OCI-LY1 (cell line): ENCODE results near the gene GRAP2.
"Not testable (repeated sequence)": the region's sequence is repeated elsewhere in the genome, so short reads cannot be mapped to it uniquely, and the experiment has no call there.

ENCODE experiments used
- H2AFZ ChIP-seq: fragments of 200-600 bp; sonication (generic), shearing (Covaris generic); 2 replicates; pipeline ENCODE4 v1.6.0; 2014; ENCODE audit warnings: antibody characterized with exemption, mild to moderate bottlenecking, low read length
- H3F3A ChIP-seq: fragments of 200-600 bp; sonication (generic), shearing (Covaris generic); 2 replicates; pipeline ENCODE4 v1.6.0; 2014; ENCODE audit warnings: mild to moderate bottlenecking, antibody characterized with exemption, low read length, moderate library complexity; ENCODE audit not compliant: insufficient read depth
- H3K27ac ChIP-seq: fragments of 200-600 bp; sonication (generic); 2 replicates; pipeline ENCODE4 v1.5.1; 2014; ENCODE audit warnings: low read length, mixed run types, mild to moderate bottlenecking, low read depth; ENCODE audit not compliant: poor library complexity, severe bottlenecking
- H3K27me3 ChIP-seq: fragments of 200-600 bp; sonication (generic); 2 replicates; pipeline ENCODE4 v1.6.0; 2014; ENCODE audit warnings: antibody characterized with exemption, mild to moderate bottlenecking, low read length, moderate library complexity; ENCODE audit not compliant: insufficient read depth
- H3K36me3 ChIP-seq: fragments of 200-600 bp; sonication (generic); 2 replicates; pipeline ENCODE4 v1.6.1; 2014; ENCODE audit warnings: mild to moderate bottlenecking, antibody characterized with exemption, low read length, moderate library complexity, mixed read lengths; ENCODE audit not compliant: insufficient read depth
- H3K4me1 ChIP-seq: fragments of 200-600 bp; sonication (generic); 2 replicates; pipeline ENCODE4 v1.5.1; 2014; ENCODE audit warnings: mild to moderate bottlenecking, low read length, moderate library complexity; ENCODE audit not compliant: insufficient read depth, severe bottlenecking
- H3K4me2 ChIP-seq: fragments of 200-600 bp; sonication (generic), shearing (Covaris generic); 2 replicates; pipeline ENCODE4 v1.6.1; 2014; ENCODE audit warnings: low read length
- H3K4me3 ChIP-seq: fragments of 200-600 bp; sonication (generic); 2 replicates; pipeline ENCODE4 v1.5.1; 2014; ENCODE audit warnings: low read length, low read depth, mild to moderate bottlenecking, mixed read lengths; ENCODE audit not compliant: poor library complexity, severe bottlenecking
- H3K79me2 ChIP-seq: fragments of 200-600 bp; shearing (Covaris generic); 2 replicates; pipeline ENCODE4 v1.6.1; 2016; ENCODE audit warnings: mixed run types, low read length, mixed read lengths; ENCODE audit not compliant: insufficient read depth
- H3K9ac ChIP-seq: fragments of 200-600 bp; sonication (generic), shearing (Covaris generic); 2 replicates; pipeline ENCODE4 v1.6.1; 2014; ENCODE audit warnings: mild to moderate bottlenecking, low read length, mixed read lengths
- H3K9me2 ChIP-seq: fragments of 200-600 bp; sonication (generic), shearing (Covaris generic); 2 replicates; pipeline ENCODE4 v1.6.1; 2014; ENCODE audit warnings: low read depth, mild to moderate bottlenecking, low read length, mixed read lengths
- H3K9me3 ChIP-seq: fragments of 200-600 bp; shearing (Covaris generic); 2 replicates; pipeline ENCODE4 v1.6.1; 2014; ENCODE audit warnings: low read length, mixed read lengths
- H4K20me1 ChIP-seq: fragments of 200-600 bp; sonication (generic), shearing (Covaris generic); 2 replicates; pipeline ENCODE4 v1.6.0; 2016; ENCODE audit warnings: mild to moderate bottlenecking, low read length; ENCODE audit not compliant: insufficient read depth
- CTCF ChIP-seq: fragments of 200-600 bp; sonication (generic), shearing (Covaris generic); IDR thresholded peaks from 2 replicates; pipeline ENCODE4 v1.5.1; 2017; ENCODE audit warnings: mild to moderate bottlenecking, antibody characterized with exemption, low read length, moderate library complexity, mixed read lengths
- EZH2 ChIP-seq: fragments of 200-600 bp; sonication (generic), shearing (Covaris generic); IDR thresholded peaks from 2 replicates; pipeline ENCODE4 v1.8.0; 2017; ENCODE audit warnings: borderline replicate concordance, mixed run types, mild to moderate bottlenecking, antibody characterized with exemption, low read length, moderate library complexity, mixed read lengths

GRAP2 gene

DNA sequence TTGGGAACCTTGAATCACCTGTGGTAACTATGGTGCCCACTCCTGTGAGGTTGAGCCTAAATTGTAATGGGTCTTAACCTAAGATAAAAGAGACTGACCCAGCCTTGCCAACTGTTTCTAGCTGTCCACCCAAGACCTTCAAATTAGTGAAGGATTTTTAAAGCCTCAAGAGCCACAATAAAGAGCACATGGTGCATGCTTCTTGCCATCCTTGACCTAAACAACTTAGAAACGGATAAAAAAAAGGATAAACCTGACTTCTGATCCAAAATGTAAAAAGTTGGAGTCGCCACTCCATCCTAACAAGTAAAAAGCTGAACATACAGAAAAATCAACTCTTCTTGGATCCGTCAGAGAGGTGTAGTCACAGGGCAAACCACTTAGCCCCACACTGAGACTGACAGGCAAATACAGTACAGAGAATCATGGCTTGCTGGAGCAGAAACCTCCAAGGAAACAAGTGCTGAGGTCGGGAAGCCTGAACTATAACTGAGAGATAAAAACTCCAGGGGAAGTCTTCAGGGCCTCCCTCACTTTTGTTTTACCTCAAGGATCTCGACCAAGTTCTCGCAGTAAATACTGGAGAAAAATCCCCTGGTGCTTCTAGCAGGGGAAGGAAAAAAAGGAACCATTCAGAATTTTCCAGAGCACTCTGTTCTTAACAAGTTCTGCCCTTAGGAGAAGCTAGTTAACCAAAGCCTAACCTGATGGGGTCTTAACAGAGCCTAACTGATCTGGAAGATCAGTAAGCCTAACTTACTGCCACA, 23.6 kb upstream of the GRAP2 start:
- Histone ChIP-seq H3K9ac (no peak overlapping the region), H3K27ac (no peak overlapping the region), H3K4me1 (no peaks in the 10 kb centered on the region), H3K4me2 (no peak overlapping the region), H3K27me3 (no peaks in the 10 kb centered on the region), H2AFZ (no peak overlapping the region), H3K79me2 (no peaks in the 10 kb centered on the region), H3K9me2 (no peaks in the 10 kb centered on the region), H3K36me3 (no peaks in the 10 kb centered on the region), H3K9me3 (no peaks in the 10 kb centered on the region), H3F3A (no peaks in the 10 kb centered on the region), H3K4me3 (no peak overlapping the region), H4K20me1 (no peaks in the 10 kb centered on the region)
- TF ChIP-seq EZH2 = no peak
- TF ChIP-seq CTCF = no peak

GRCh38 chr22:39880722-39881121, 20.2 kb upstream of the GRAP2 start:
- H3K4me3 ChIP-seq = no peak overlapping the region
- no peaks in the 10 kb centered on the region for H3K36me3 ChIP-seq
- TF ChIP-seq CTCF = no peak
- TF ChIP-seq EZH2 = no peak
- no peaks in the 10 kb centered on the region for H3F3A ChIP-seq
- no peaks in the 10 kb centered on the region for H3K9me3 ChIP-seq
- H3K9me2 ChIP-seq = no peaks in the 10 kb centered on the region
- no peaks in the 10 kb centered on the region for H4K20me1 ChIP-seq
- no peak overlapping the region for H3K27ac ChIP-seq
- no peaks in the 10 kb centered on the region for H3K79me2 ChIP-seq
- no peaks in the 10 kb centered on the region for H3K4me1 ChIP-seq
- H3K4me2 ChIP-seq = no peak overlapping the region
- 0 out of 2 replicates have a peak, but pooled peaks cover 5% of the 10 kb centered on the region for H3K27me3 ChIP-seq
- no peak overlapping the region for H3K9ac ChIP-seq
- no peak overlapping the region for H2AFZ ChIP-seq

DNA sequence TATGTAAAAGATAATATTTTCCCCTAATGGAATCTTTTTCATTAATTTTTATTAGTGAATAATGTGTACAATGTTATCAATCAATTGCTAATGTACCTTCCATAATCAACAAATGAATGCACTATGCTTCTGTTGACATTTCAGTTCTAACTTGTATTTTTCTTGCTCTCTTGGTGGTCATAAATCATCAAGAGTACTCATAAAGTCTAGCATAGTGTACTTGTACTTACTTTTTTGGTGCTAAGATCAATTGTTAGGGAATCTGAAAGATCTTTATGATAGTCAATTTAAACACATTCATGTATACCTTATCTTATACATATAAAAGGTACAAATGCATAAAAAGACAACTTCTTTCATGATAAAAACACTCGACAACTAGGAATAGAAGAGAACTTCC, 17.8 kb upstream of the GRAP2 start:
- Histone ChIP-seq H3K27me3 (0 out of 2 replicates have a peak, but pooled peaks cover 5% of the 10 kb centered on the region), H3K9me2 (no peaks in the 10 kb centered on the region), H3K4me1 (no peaks in the 10 kb centered on the region), H3K27ac (no peak overlapping the region), H3K79me2 (no peaks in the 10 kb centered on the region), H4K20me1 (no peaks in the 10 kb centered on the region), H2AFZ (no peak overlapping the region), H3K36me3 (no peaks in the 10 kb centered on the region), H3K9me3 (no peaks in the 10 kb centered on the region), H3K4me3 (no peak overlapping the region), H3K9ac (no peak overlapping the region), H3F3A (no peaks in the 10 kb centered on the region), H3K4me2 (no peak overlapping the region)
- TF ChIP-seq CTCF (no peak), EZH2 (no peak)

GRCh38 chr22:39889924-39890323, 11.0 kb upstream of the GRAP2 start:
- H3K4me1 ChIP-seq, H3K9me2 ChIP-seq, H3K27ac ChIP-seq, H3K9ac ChIP-seq, H3K4me3 ChIP-seq, H3K9me3 ChIP-seq, H3K36me3 ChIP-seq, H2AFZ ChIP-seq, H4K20me1 ChIP-seq, H3K79me2 ChIP-seq, H3K4me2 ChIP-seq, H3K27me3 ChIP-seq, H3F3A ChIP-seq: not testable (repeated sequence)
